Hematopoietic multipotent progenitor cell treated with erythropoietin and hydrocortisone succinate and interleukin-3 and kit ligand, for 15 days (in vitro differentiated cells): Measurements from ENCODE around the gene PROKR1.
"Not testable (repeated sequence)": the region's sequence is repeated elsewhere in the genome, so short reads cannot be mapped to it uniquely, and the experiment has no call there.

Experiments used
- DNase-seq: peaks from one replicate; pipeline ENCODE4 v3.0.0-alpha.2; 2015; ENCODE audit warnings: low spot score

PROKR1 gene

DNA sequence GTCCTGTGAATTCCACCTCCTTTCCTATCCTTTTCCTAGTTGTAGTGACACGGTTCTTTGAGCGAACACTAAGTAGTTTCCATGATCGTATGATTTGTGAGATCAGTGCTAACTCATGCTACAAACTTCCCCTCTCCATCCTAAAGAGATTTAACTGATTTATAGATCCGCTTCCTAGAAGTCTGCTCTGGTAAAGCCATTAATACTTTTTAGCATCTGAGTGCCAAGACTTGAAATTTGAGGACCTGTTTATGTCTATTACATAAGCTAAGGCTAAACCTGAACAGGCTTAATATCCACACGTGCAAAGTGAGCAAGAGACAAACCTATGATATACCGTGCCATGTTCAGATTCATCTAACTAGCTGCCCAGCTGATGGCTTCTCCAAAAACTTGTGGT, 14.9 kb downstream of the PROKR1 start:
- no peak for DNase-seq

GRCh38 chr2:68659081-68659480, 15.7 kb downstream of the PROKR1 start:
- no peak for DNase-seq

DNA sequence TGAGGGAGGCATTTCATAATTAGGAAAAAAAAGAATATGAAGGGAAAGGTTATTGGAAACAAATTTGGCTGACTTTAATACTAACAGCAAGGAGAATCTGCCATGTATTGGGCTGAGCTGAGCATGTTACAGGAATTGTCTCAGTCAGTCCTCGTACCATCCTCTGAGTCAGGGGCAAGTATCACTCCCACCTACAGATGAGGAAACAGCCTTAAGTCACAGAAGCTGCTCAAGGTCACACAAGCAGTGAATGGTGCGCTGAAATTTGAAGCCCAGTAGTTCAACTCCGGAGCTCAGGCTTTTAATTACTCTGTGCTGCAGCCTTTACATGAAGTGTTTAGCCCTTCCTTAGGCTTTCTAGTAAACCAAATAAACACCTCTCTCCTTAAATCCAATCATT, 17.3 kb downstream of the PROKR1 start:
- no peak for DNase-seq

DNA sequence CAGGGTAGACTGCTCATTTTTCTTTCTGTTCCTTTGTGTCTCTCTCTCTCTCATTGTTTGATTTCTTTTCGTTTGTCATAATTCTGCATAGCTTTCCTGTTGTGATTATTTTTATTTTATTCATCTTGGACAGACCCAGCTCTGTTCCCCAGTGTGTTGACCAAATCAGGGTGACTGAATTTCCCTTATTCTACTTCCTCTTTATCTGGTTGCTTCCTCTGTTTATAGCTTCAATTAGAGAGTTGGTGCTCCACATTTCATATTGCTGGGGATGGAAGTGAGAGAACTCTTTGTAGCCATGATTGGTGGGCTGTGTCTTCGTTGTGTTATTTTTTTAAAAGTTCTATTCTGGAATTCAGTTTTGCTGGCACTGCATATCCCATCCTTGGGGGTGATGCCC, 19.1 kb downstream of the PROKR1 start:
- DNase-seq, result no peak

DNA sequence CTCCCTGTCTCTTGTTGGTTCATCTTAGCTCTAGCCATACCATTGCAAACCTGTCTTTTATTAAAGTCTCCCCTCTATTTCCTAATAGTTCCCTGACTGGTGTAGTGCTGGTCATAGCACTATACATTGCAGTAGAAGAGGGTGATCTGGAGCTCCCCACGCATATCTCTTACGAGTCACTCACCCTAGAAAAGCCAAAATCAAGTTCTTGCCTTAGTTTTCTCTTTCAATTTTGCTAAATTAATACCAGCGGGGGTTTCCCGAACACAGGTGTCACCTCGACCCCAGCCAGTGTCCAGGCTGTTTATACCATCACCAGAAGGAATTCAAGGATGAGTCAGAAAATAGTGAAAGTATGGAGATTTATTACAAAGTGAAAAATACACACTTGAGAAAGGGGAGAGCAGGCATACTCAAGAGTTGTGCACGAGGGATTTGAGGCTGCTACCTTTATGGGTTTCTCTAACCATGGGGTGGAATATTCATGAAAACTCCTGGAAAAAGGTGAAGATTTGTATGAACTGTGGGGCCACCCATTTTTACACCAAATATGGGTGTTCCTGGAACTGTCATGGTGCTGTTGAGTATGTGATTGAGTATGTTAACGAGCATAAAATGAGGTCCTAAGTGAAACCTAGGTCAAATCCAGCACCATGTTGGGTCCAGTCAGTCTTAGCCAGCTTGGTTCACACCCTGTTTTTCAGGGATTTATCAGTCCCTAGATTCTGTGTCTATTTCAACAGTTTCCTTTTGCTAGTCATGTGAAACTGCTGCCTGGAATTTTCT, 20.2 kb downstream of the PROKR1 start:
- no peak for DNase-seq

DNA sequence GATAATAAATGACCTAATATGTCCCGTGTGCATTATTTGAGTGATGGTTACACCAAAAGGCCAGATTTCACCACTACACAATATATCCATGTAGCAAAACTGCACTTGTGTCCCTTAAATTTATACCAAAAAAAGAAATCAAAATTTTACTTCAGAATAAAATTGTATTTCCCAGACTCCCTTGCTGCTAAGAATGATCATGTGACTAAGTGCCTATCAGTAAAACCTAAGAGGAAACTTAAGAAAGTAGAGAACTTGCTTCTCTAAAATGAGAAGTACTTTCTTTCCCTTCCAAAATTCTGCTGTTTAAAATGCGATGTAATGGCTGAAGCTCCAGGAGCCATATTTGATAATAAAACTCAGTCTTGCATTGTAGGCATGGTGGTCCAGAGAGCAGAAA, 24.0 kb downstream of the PROKR1 start:
- no peak for DNase-seq

DNA sequence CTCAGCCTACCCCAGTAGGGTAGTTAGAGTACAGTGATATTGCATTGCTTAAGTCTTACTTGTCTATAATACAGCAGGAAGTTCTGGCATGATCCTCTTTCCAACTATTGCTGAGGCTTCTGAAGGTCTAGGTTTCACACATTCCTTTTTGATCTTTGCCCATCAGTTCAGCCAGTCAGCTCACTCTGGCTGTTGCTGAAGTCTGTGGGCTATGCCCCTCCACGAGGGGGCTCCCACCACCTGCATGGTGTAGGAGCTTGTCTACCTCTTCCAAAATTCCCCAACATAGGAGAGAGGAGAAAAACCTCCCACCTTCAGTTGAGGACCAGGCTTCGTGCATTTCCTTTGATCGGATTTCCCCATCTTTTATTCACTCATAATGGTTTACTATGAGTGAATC, 26.3 kb downstream of the PROKR1 start:
- no peak for DNase-seq

- DNase-seq, result no peak
Measured at GRCh38 chr2:68671961-68672360, 28.6 kb downstream of the PROKR1 start.

- no peak for DNase-seq
Measured at GRCh38 chr2:68673631-68674030, 30.3 kb downstream of the PROKR1 start.

DNA sequence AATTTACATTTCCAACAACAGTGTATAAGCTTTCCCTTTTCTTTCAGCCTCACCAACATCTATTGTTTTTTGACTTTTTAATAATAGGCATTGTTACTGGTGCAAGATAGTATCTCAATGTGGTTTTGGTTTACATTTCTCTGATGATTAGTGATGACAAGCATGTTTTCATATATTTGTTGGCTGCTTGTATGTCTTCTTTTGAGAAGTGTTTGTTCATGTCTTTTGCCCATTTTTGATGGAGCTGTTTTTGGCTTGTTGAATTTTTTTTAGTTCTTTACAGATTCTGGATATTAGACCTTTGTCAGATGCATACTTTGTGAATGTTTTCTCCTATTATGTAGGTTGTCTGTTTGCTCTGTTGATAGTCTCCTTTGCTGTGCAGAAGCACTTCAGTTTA, 32.1 kb downstream of the PROKR1 start:
- DNase-seq, result no peak

DNA sequence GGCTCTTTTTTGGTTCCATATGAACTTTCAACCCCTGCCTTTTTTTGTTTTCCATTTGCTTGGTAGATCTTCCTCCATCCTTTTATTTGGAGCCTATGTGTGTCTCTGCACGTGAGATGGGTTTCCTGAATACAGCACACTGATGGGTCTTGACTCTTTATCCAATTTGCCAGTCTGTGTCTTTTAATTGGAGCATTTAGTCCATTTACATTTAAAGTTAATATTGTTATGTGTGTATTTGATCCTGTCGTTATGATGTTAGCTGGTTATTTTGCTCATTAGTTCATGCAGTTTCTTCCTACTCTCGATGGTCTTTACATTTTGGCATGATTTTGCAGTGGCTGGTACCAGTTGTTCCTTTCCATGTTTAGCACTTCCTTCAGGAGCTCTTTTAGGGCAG, 34.5 kb downstream of the PROKR1 start:
- DNase-seq, result not testable (repeated sequence)

GRCh38 chr2:68679166-68679916, 36.0 kb downstream of the PROKR1 start:
- DNase-seq, result not testable (repeated sequence)

DNA sequence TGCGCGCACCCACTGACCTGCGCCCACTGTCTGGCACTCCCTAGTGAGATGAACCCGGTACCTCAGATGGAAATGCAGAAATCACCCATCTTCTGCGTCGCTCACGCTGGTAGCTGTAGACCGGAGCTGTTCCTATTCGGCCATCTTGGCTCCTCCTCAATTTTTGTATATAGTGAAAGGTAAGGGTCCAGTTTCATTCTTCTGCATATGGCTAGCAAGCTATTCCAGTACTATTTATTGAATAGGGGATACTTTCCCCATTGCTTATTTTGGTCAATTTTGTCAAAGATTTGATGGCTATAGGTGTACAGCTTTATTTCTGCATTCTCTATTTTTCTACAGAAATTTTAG, 36.5 kb downstream of the PROKR1 start:
- DNase-seq, result not testable (repeated sequence)

- no peak for DNase-seq
Measured at GRCh38 chr2:68684197-68684596, 40.8 kb downstream of the PROKR1 start.

DNA sequence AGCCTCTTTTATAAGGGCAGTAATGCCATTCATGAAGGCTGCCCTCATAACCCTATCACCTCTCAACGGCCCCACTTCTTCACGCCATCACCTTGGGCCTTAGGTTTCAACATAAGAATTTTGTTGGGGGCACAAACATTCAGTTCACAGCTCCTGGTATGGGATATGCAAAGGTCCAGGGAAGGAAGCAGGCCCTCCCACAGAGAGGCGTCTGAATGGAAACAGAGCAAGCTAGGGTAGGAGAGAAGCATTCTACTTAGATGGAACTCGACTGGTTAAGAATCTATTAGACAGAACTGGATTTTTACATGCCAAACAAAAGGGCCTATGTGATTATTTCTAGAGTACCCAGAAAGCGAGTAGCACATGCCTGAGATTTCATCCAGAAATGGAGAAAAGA, 42.8 kb downstream of the PROKR1 start:
- DNase-seq, result no peak

DNA sequence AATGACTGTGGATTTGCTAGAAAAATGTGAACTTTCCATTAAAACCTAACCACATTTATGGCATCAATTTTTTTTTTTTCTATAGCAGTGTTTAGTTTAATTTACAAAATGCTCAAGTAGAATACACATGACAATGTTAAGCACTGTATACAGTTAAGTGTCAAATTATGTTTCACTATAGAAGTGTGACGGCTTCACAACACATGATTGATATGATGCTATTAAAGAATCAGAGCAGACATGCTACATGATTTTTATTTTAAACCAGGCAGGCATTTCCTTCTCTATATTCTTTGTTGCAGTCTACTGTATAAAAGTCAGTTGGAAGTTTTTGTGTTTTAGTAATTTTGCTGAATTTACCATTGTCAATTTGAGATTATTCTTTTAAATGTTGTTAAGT, 43.6 kb downstream of the PROKR1 start:
- DNase-seq, result no peak

- no peak for DNase-seq
Measured at GRCh38 chr2:68689553-68690537, 46.5 kb downstream of the PROKR1 start.

DNA sequence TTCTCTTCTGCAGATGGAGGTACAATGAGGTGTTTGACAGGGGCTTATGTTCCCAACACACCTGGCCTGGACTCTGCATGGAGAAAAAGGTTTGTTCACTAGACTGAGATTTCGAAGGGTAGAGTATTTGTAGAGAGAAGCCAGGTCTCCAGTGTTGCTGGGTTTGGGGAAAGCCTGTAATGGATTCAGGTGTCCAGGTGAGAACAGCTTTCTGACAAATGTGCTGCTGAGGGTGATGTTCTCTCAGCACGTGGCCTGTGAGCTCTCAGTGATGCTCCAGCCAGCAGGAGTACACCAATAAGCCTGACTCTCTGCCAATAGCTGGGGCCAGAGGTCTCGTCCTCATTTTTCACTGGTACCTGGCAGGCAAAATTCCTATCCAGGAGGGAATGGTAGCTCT, 47.5 kb downstream of the PROKR1 start:
- DNase-seq, result no peak

GRCh38 chr2:68692511-68692910, 49.1 kb downstream of the PROKR1 start:
- DNase-seq, result no peak

- DNase-seq, result no peak
Measured at GRCh38 chr2:68693951-68694350, 50.6 kb downstream of the PROKR1 start.

DNA sequence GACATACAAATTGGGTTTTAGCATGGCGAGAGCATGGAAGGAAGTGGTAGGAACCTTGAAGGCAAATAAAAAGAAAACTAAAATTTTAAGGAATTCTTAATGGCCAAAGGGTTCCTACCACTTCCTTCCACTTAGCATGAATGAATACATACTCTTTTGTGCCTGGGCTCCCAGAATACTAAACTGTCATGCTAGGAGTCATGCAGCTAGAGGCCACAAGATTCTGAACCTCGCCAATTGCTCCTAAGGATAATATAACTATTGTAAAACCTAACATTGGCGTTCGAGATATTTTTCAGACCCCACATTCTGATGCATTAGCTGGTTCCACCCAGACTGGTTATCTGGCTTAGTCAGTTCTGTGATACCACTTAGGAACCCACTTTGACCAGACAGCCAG, 52.6 kb downstream of the PROKR1 start:
- no peak for DNase-seq

GRCh38 chr2:68696554-68696953, 53.2 kb downstream of the PROKR1 start:
- no peak for DNase-seq
